Erythroblast (primary cell): Measurements from ENCODE around the gene PCYT2.

ENCODE experiments used
- GATA1 ChIP-seq: IDR thresholded peaks from 2 replicates; pipeline ENCODE4 v1.6.1; 2011; ENCODE audit warnings: low read depth, mild to moderate bottlenecking, control low read depth, low read length, moderate library complexity
- POLR2A ChIP-seq: IDR thresholded peaks from 2 replicates; pipeline ENCODE4 v1.6.1; 2011; ENCODE audit warnings: mild to moderate bottlenecking, low read length

DNA sequence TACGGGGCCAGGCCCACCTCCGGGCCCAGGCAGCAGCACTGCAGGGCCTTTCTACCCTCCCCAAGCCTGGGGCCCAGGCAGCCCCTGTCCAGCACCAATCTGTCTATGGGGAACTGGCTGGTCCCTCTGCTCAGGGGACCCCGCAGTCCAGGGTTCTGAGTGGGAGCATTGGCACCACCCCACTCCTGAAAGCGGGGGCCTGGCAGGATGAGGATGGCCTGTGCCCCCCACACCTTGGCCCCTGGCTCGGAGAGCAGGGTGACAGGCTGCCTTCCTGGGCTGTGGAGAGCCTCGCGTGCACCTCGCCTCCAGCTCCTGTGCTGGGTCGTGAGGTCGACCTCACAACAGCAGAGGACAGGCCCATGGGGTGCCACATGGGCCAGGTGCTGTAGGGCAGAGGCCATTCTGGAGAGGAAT is 7.8 kb downstream of the PCYT2 start:
- TF ChIP-seq POLR2A (no peak), GATA1 (no peak)
